ENCODE data around the gene MAGOH.

DNA sequence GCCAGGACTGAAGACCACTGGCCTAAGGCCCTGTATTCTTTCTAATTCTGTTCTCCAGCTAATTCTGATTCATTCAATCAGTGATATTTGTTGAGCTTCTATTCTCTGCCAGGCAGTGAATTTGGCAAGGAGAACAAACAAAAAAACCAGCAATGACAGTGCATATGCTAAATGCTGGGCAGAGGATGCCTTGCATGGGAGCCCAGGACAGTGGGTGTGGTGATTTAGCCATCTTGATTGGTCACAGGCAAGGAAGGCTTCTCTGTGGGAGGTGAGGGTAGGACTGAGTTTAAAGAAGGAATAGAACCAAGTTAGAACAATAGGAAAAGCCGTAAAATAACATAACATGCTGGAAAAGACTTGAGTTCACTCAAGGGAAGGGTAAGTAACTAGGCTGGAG, 50.9 kb downstream of the MAGOH start:
- TF ChIP-seq, protein P1, sequence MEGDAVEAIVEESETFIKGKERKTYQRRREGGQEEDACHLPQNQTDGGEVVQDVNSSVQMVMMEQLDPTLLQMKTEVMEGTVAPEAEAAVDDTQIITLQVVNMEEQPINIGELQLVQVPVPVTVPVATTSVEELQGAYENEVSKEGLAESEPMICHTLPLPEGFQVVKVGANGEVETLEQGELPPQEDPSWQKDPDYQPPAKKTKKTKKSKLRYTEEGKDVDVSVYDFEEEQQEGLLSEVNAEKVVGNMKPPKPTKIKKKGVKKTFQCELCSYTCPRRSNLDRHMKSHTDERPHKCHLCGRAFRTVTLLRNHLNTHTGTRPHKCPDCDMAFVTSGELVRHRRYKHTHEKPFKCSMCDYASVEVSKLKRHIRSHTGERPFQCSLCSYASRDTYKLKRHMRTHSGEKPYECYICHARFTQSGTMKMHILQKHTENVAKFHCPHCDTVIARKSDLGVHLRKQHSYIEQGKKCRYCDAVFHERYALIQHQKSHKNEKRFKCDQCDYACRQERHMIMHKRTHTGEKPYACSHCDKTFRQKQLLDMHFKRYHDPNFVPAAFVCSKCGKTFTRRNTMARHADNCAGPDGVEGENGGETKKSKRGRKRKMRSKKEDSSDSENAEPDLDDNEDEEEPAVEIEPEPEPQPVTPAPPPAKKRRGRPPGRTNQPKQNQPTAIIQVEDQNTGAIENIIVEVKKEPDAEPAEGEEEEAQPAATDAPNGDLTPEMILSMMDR (conservative IDR thresholded peaks at IDR 0.05; ENCODE audit: low read length), result no peak
- TF ChIP-seq EZH2phosphoT487 (IDR thresholded peaks at IDR 0.05; ENCODE audit: borderline replicate concordance), result no peak

Data from Loucy (cell line).